DND-41 (cell line): ENCODE data around the gene DRD3.

ENCODE experiments used
- EZH2 ChIP-seq: IDR thresholded peaks from 3 replicates; pipeline ENCODE4 v1.6.1; 2012; ENCODE audit warnings: borderline replicate concordance, low read depth, mild to moderate bottlenecking, moderate library complexity, low read length, inconsistent platforms; ENCODE audit not compliant: severe bottlenecking
- TF ChIP-seq, protein P1 (sequence below): IDR thresholded peaks from 2 replicates; pipeline ENCODE4 v1.5.1; 2012; ENCODE audit warnings: borderline replicate concordance, low read length, moderate library complexity, mild to moderate bottlenecking; ENCODE audit not compliant: poor library complexity, severe bottlenecking; ENCODE audit errors: extremely low read depth

DNA sequence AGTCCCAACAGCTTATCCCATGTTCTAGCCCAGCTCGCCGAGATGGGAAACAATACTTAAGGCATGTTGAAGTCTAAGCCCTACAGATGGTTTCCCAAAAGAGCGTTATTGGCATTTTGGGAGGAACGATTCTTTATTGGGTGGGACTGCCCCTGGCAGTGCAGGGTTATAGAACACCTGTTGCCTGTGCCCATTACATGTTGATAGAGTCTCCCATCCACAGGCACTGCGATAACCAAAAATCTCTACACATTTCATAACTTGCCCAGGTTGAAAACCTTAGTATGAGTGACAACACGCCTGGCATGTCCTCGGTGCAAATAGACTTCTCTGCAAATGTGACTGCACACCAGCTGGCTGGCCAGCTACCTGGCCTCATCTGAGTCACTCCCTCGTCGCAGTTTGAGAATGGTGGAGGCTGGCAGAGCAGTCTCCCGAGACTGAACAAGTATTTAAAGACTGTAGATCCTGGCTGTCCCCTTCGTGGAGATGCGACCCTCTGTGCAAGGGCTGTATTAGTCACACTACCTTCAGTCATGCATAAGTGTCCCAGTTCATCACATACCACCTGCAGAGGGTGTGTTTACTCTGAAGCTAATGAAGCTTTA lies 39.8 kb upstream of the DRD3 start:
- TF ChIP-seq, protein P1, sequence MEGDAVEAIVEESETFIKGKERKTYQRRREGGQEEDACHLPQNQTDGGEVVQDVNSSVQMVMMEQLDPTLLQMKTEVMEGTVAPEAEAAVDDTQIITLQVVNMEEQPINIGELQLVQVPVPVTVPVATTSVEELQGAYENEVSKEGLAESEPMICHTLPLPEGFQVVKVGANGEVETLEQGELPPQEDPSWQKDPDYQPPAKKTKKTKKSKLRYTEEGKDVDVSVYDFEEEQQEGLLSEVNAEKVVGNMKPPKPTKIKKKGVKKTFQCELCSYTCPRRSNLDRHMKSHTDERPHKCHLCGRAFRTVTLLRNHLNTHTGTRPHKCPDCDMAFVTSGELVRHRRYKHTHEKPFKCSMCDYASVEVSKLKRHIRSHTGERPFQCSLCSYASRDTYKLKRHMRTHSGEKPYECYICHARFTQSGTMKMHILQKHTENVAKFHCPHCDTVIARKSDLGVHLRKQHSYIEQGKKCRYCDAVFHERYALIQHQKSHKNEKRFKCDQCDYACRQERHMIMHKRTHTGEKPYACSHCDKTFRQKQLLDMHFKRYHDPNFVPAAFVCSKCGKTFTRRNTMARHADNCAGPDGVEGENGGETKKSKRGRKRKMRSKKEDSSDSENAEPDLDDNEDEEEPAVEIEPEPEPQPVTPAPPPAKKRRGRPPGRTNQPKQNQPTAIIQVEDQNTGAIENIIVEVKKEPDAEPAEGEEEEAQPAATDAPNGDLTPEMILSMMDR: no peak
- no peak for TF ChIP-seq EZH2
